COLO829 (cell line): ENCODE results near the gene DUOXA1.
"Not testable (repeated sequence)": the region's sequence is repeated elsewhere in the genome, so short reads cannot be mapped to it uniquely, and the experiment has no call there.

Experiments used
- DNase-seq: peaks from one replicate; pipeline ENCODE4 v3.0.0; 2012; ENCODE audit warnings: low spot score

DUOXA1 gene

GRCh38 chr15:45089712-45090373 is 39.8 kb downstream of the DUOXA1 start:
- DNase-seq = no peak

GRCh38 chr15:45088801-45089711 is 40.6 kb downstream of the DUOXA1 start:
- no peak for DNase-seq

DNA sequence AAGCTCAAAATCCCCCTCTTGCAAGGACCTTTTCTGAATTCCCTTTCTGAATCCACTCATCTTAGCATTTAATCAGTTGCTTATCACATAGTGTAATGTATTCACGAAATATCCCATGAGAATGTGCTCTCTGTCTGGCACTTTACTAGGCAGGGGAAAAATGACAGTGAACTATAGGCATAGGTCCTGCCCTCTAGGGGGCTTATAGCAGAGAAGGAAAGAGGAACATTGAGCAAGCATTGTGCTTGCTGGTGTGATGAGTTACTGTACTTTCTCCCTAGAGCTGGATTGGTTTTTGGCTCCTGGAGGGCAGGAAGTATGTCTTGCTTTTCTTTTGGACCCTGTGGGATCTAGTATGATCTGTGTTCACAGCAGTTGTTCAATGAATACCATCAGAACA is 42.2 kb downstream of the DUOXA1 start:
- DNase-seq = no peak

- no peak for DNase-seq
Observed at GRCh38 chr15:45084163-45084562, 45.5 kb downstream of the DUOXA1 start.

GRCh38 chr15:45083223-45083622 is 46.5 kb downstream of the DUOXA1 start:
- DNase-seq = no peak

- not testable (repeated sequence) for DNase-seq
Observed at GRCh38 chr15:45082412-45082811, 47.3 kb downstream of the DUOXA1 start.

- DNase-seq = not testable (repeated sequence)
Observed at GRCh38 chr15:45080593-45080992, 49.1 kb downstream of the DUOXA1 start.

DNA sequence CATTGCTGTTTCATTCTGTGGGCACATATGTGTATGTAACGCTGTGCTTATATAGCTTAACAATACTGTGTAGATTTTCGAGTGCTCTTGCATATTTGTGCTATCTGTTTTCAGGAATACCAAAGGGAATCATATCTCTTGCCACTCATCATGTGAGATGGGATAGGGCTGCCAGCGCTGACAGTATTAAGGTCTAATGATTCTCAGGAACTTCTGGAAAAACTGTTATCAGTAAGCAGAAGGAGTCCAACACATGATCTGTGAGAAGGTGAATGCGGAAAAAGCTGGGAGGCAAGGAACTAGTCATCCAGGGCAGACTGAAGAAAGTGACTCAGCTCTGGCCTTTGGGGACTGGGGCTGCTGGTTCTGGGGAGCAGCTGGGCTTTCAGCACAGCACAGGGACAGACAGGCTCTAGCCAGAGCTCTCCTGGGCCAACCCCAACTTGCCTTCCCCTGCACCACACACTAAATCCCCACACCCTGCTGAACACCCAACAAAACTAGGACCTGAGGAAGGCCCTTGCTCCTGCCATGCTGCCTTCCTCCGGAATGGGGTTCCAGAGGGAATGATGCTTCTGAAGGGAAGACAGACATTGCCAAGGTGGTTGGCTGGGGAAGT is 49.9 kb downstream of the DUOXA1 start:
- DNase-seq = not testable (repeated sequence)

DNA sequence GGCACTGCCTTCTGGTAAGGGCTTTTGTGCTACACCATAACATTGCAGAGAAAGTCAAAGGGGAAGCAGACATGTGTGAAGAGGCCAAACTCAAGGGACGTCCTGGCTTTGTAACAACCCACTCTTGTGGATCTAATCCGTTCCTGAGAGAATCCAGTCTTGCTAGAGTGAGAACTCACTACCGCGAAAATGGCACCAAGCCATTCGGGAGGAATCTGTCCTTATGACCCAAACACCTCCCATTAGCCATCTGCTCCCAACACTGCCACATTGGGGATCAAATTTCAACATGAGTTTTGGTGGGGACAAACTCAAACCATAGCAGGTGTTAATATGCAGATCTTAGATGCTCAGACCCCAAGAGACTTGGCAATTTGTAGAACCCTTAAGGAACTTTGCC is 50.5 kb downstream of the DUOXA1 start:
- DNase-seq = not testable (repeated sequence)

- not testable (repeated sequence) for DNase-seq
Observed at GRCh38 chr15:45077391-45077790, 52.3 kb downstream of the DUOXA1 start.

GRCh38 chr15:45075440-45076320 is 54.0 kb downstream of the DUOXA1 start:
- DNase-seq = not testable (repeated sequence)

GRCh38 chr15:45073602-45074001 is 56.1 kb downstream of the DUOXA1 start:
- not testable (repeated sequence) for DNase-seq

- not testable (repeated sequence) for DNase-seq
Observed at GRCh38 chr15:45069942-45070360, 59.7 kb downstream of the DUOXA1 start.
